Measurements from ENCODE around the gene SERPINE2.

Gene SERPINE2

GRCh38 chr2:223929571-223930102 is 109.4 kb downstream of the SERPINE2 start:
- no peaks in the 10 kb centered on the region for H3K79me2 ChIP-seq (ENCODE audit: insufficient read depth, low read length)
- no peak overlapping the region for H3K4me2 ChIP-seq (ENCODE audit: low read depth, low read length, poor library complexity, severe bottlenecking)
- TF ChIP-seq, protein P1, sequence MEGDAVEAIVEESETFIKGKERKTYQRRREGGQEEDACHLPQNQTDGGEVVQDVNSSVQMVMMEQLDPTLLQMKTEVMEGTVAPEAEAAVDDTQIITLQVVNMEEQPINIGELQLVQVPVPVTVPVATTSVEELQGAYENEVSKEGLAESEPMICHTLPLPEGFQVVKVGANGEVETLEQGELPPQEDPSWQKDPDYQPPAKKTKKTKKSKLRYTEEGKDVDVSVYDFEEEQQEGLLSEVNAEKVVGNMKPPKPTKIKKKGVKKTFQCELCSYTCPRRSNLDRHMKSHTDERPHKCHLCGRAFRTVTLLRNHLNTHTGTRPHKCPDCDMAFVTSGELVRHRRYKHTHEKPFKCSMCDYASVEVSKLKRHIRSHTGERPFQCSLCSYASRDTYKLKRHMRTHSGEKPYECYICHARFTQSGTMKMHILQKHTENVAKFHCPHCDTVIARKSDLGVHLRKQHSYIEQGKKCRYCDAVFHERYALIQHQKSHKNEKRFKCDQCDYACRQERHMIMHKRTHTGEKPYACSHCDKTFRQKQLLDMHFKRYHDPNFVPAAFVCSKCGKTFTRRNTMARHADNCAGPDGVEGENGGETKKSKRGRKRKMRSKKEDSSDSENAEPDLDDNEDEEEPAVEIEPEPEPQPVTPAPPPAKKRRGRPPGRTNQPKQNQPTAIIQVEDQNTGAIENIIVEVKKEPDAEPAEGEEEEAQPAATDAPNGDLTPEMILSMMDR (IDR thresholded peaks at IDR 0.05; ENCODE audit: insufficient read depth, low read length, poor library complexity, severe bottlenecking), result no peak
- TF ChIP-seq EZH2phosphoT487 (conservative IDR thresholded peaks at IDR 0.05; ENCODE audit: low read length), result no peak

DNA sequence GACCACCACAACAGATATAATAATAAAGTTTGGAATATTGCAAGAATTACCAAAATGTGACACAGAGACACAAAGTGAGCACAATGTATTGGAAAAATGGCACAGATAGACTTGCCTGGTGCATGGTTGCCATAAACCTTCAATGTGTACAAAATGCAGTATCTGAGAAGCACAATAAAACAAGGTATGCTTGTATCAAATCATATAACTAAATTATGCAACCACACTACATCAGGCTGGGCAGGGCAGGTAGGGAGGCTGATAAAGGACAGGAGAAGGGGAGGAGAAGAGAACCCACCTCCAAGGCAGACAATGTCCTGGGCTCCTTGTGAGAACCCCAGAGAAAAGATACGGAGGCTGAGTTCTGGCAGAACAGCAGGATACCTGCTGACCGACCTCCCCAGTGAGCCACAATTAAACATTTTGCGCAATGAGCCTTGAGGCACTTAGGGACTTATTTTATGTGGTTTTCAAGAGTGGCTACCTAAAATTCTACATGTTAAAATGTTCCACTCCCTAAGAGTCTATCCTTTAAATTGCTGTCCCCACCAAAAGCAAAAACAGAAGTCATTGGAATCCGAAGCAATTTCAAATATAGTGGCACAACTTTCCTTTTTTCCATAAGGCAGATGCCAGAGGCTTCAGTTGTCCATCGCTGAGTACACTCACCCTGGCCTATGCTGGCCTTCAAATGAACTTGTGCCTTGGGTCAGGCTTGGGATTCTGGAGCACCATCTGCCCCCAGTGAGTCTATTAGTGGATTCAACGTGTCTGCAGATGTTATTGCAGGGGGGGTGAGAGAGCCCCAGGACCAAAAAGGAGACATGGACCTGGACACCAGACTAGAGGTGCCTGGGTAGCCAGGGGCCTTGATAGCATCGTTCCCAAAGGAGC is 110.7 kb downstream of the SERPINE2 start:
- Histone ChIP-seq H3K36me3 (ENCODE audit: low read length) (no peaks in the 10 kb centered on the region), H3K27ac (ENCODE audit: low read depth, low read length) (no peak overlapping the region), H3K4me3 (ENCODE audit: insufficient read depth, low read length, poor library complexity, severe bottlenecking) (no peak overlapping the region), H3K79me2 (ENCODE audit: insufficient read depth, low read length) (no peaks in the 10 kb centered on the region), H3K27me3 (ENCODE audit: low read length) (no peaks in the 10 kb centered on the region), H4K20me1 (ENCODE audit: low read depth, low read length) (no peaks in the 10 kb centered on the region), H2AFZ (ENCODE audit: low read depth, low read length, severe bottlenecking) (no peak overlapping the region), H3K4me2 (ENCODE audit: low read depth, low read length, poor library complexity, severe bottlenecking) (no peak overlapping the region), H3K9me3 (ENCODE audit: insufficient read depth, low read length) (no peaks in the 10 kb centered on the region), H3K9me2 (replicated peaks; ENCODE audit: insufficient read depth, low read length) (no peaks in the 10 kb centered on the region), H3F3A (ENCODE audit: insufficient read depth) (no peaks in the 10 kb centered on the region), H3K9ac (ENCODE audit: low read length) (no peak overlapping the region)
- TF ChIP-seq EZH2phosphoT487 (conservative IDR thresholded peaks at IDR 0.05; ENCODE audit: low read length), result no peak

More at GRCh38 chr2:223929571-223930102, 109.4 kb downstream of the SERPINE2 start:
- Histone ChIP-seq H2AFZ (ENCODE audit: low read depth, low read length, severe bottlenecking) (no peak overlapping the region), H4K20me1 (ENCODE audit: low read depth, low read length) (no peaks in the 10 kb centered on the region), H3F3A (ENCODE audit: insufficient read depth) (no peaks in the 10 kb centered on the region), H3K4me3 (ENCODE audit: insufficient read depth, low read length, poor library complexity, severe bottlenecking) (no peak overlapping the region), H3K36me3 (ENCODE audit: low read length) (no peaks in the 10 kb centered on the region), H3K9ac (ENCODE audit: low read length) (no peak overlapping the region), H3K27me3 (ENCODE audit: low read length) (no peaks in the 10 kb centered on the region), H3K9me3 (ENCODE audit: insufficient read depth, low read length) (no peaks in the 10 kb centered on the region), H3K27ac (ENCODE audit: low read depth, low read length) (no peak overlapping the region), H3K9me2 (replicated peaks; ENCODE audit: insufficient read depth, low read length) (no peaks in the 10 kb centered on the region)

- no peaks in the 10 kb centered on the region for H3K27me3 ChIP-seq (ENCODE audit: low read length)
- no peaks in the 10 kb centered on the region for H3F3A ChIP-seq (ENCODE audit: insufficient read depth)
- no peak for TF ChIP-seq EZH2phosphoT487 (conservative IDR thresholded peaks at IDR 0.05; ENCODE audit: low read length)
- TF ChIP-seq, protein P1 (IDR thresholded peaks at IDR 0.05; ENCODE audit: insufficient read depth, low read length, poor library complexity, severe bottlenecking), result no peak
- no peaks in the 10 kb centered on the region for H3K9me3 ChIP-seq (ENCODE audit: insufficient read depth, low read length)
- H4K20me1 ChIP-seq (ENCODE audit: low read depth, low read length), result no peaks in the 10 kb centered on the region
- no peak overlapping the region for H3K4me2 ChIP-seq (ENCODE audit: low read depth, low read length, poor library complexity, severe bottlenecking)
- H3K9me2 ChIP-seq (replicated peaks; ENCODE audit: insufficient read depth, low read length), result no peaks in the 10 kb centered on the region
- no peaks in the 10 kb centered on the region for H3K79me2 ChIP-seq (ENCODE audit: insufficient read depth, low read length)
- H3K4me3 ChIP-seq (ENCODE audit: insufficient read depth, low read length, poor library complexity, severe bottlenecking), result no peak overlapping the region
- no peak overlapping the region for H2AFZ ChIP-seq (ENCODE audit: low read depth, low read length, severe bottlenecking)
- no peaks in the 10 kb centered on the region for H3K36me3 ChIP-seq (ENCODE audit: low read length)
- no peak overlapping the region for H3K9ac ChIP-seq (ENCODE audit: low read length)
- H3K27ac ChIP-seq (ENCODE audit: low read depth, low read length), result no peak overlapping the region
These were observed 114.0 kb downstream of the SERPINE2 start for GRCh38 chr2:223925106-223925505.

Data from SU-DHL-6 (cell line).